Right lobe of liver (tissue), 4 donors: ENCODE measurements around the gene HSD3B1.

Experiments used
- POLR2A ChIP-seq: fragments of 450-650 bp; IDR thresholded peaks from one replicate; pipeline ENCODE4 v1.6.1; 2017; ENCODE audit warnings: antibody characterized with exemption, mild to moderate bottlenecking
- TF ChIP-seq, protein P1 (sequence below), 4 donors: fragments of 200-600 bp in 3 of 4; fragments of 450-650 bp in 1 of 4; IDR thresholded peaks; one replicate each; pipeline versions ENCODE4 v1.5.1 to v1.8.0; 2016 to 2022; ENCODE audit warnings: antibody characterized with exemption in 4 of 4, mild to moderate bottlenecking in 2 of 4
- donor health status: DM: no; HTN: no; CAD: no.
- donor health status: DM: no; HTN: no; CAD: no.
- donor health status: DM: no; HTN: yes; CAD: no.

DNA sequence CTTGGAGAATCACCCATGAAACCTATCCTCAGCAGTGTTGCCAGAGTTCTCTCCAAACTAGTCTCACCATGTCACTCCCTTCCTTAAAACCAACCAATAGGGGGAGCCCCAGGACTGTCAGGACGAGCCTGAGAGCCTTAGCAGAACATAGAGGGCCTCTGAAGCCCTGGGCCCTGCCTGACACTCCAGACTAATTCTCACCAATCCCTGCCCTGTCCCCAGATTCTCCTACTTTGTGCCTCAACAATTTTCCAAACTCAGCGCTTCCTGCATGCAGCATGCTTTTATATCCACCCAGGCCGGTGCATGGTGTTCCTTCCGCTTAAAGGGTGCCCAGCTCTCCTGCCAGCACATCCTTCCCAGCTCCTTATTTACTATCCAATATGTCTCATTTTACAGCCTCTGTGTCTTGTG is 42.7 kb downstream of the HSD3B1 start:
- TF ChIP-seq POLR2A = no peak
- TF ChIP-seq, protein P1, sequence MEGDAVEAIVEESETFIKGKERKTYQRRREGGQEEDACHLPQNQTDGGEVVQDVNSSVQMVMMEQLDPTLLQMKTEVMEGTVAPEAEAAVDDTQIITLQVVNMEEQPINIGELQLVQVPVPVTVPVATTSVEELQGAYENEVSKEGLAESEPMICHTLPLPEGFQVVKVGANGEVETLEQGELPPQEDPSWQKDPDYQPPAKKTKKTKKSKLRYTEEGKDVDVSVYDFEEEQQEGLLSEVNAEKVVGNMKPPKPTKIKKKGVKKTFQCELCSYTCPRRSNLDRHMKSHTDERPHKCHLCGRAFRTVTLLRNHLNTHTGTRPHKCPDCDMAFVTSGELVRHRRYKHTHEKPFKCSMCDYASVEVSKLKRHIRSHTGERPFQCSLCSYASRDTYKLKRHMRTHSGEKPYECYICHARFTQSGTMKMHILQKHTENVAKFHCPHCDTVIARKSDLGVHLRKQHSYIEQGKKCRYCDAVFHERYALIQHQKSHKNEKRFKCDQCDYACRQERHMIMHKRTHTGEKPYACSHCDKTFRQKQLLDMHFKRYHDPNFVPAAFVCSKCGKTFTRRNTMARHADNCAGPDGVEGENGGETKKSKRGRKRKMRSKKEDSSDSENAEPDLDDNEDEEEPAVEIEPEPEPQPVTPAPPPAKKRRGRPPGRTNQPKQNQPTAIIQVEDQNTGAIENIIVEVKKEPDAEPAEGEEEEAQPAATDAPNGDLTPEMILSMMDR (IDR thresholded peaks at IDR 0.05) = peak; percentile 49 to 72 (median 64)
